OCI-LY1 (cell line): ENCODE data around the gene TMEM131.

Experiments used
- EZH2 ChIP-seq: fragments of 200-600 bp; sonication (generic), shearing (Covaris generic); IDR thresholded peaks from 2 replicates; pipeline ENCODE4 v1.8.0; 2017; ENCODE audit warnings: borderline replicate concordance, mixed run types, mild to moderate bottlenecking, antibody characterized with exemption, low read length, moderate library complexity, mixed read lengths
- TF ChIP-seq, protein P1 (sequence below): fragments of 200-600 bp; sonication (generic), shearing (Covaris generic); IDR thresholded peaks from 2 replicates; pipeline ENCODE4 v1.5.1; 2017; ENCODE audit warnings: mild to moderate bottlenecking, antibody characterized with exemption, low read length, moderate library complexity, mixed read lengths

DNA sequence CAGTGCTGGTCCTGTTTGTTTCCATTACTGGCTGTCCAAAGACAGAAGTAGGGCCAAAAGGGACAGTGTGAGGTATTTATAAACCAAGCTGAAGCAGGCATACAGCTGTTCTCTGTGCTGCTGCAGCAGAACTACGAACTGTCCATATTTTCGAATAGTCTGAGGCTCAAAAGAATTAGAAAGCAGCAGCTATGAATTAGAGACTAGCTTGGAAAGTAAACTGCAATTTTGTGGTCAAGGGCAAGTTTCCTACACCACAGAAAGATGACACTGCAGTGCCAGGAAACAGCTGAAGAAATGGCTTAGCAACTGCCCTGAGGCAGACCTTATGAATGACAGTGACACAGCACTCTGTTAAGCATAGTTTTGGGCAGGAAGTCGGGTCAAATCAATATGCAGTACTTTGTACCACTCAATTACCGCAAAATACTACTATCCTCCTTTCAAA, 125.3 kb downstream of the TMEM131 start:
- TF ChIP-seq, protein P1, sequence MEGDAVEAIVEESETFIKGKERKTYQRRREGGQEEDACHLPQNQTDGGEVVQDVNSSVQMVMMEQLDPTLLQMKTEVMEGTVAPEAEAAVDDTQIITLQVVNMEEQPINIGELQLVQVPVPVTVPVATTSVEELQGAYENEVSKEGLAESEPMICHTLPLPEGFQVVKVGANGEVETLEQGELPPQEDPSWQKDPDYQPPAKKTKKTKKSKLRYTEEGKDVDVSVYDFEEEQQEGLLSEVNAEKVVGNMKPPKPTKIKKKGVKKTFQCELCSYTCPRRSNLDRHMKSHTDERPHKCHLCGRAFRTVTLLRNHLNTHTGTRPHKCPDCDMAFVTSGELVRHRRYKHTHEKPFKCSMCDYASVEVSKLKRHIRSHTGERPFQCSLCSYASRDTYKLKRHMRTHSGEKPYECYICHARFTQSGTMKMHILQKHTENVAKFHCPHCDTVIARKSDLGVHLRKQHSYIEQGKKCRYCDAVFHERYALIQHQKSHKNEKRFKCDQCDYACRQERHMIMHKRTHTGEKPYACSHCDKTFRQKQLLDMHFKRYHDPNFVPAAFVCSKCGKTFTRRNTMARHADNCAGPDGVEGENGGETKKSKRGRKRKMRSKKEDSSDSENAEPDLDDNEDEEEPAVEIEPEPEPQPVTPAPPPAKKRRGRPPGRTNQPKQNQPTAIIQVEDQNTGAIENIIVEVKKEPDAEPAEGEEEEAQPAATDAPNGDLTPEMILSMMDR, result peak; percentile 25; the same call in 1 of the 2 replicates
- no peak for TF ChIP-seq EZH2
